Fibroblast of mammary gland (primary cell): ENCODE data around the gene SORCS2.

Experiments
- DNase-seq: peaks from one replicate; pipeline ENCODE4 v3.0.0-alpha.2; 2010; ENCODE audit warnings: low read depth
- H3K4me3 ChIP-seq: 2 replicates; pipeline ENCODE4 v1.5.1; 2011; ENCODE audit warnings: low read depth, mild to moderate bottlenecking, low read length, moderate library complexity; ENCODE audit not compliant: control insufficient read depth
- TF ChIP-seq, protein P1 (sequence below): conservative IDR thresholded peaks from 2 replicates; pipeline ENCODE4 v1.5.1; 2011; ENCODE audit warnings: low read depth, low read length, inconsistent platforms; ENCODE audit not compliant: control insufficient read depth, insufficient read depth

The SORCS2 gene

DNA sequence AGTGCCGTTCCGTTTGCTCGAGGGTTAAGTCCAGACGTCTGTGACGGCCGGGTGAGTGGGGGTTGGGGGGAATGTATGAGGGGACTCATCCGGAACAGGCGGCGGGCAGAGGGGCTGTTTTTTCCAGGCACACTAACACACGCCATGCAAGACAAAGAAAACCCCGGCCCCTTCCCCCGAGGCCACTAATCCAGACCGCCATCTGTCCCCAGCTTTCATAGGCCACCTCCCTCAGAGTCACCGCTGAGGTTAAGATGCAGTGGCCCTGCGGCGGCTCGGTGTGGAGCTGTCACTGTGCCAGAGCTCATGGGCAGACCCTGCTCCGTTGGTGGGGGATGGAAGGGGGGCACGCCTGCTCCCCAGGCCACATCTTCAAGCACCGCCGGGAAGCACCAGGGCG lies 34.1 kb downstream of the SORCS2 start:
- no peak overlapping the region for H3K4me3 ChIP-seq
- TF ChIP-seq, protein P1, sequence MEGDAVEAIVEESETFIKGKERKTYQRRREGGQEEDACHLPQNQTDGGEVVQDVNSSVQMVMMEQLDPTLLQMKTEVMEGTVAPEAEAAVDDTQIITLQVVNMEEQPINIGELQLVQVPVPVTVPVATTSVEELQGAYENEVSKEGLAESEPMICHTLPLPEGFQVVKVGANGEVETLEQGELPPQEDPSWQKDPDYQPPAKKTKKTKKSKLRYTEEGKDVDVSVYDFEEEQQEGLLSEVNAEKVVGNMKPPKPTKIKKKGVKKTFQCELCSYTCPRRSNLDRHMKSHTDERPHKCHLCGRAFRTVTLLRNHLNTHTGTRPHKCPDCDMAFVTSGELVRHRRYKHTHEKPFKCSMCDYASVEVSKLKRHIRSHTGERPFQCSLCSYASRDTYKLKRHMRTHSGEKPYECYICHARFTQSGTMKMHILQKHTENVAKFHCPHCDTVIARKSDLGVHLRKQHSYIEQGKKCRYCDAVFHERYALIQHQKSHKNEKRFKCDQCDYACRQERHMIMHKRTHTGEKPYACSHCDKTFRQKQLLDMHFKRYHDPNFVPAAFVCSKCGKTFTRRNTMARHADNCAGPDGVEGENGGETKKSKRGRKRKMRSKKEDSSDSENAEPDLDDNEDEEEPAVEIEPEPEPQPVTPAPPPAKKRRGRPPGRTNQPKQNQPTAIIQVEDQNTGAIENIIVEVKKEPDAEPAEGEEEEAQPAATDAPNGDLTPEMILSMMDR, result no peak
- no peak for DNase-seq

DNA sequence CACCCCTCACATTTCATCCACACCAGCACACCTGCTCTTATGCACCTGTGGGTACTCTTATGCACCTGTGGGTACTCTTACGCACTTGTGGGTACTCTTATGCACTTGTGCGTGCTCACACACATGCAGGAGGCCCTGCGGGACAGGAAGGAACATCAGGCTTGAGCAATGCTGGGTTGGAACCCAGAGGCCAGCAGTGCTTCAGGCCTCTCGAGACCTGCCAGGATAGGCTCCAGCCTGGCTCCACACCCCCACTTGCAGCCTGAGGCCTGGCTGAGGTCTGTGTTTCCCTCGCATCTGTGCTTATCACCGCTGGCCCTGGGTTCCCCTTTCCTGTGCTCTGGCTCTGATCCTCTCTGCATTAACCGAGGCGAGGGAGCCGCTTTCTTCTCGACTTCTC lies 34.7 kb downstream of the SORCS2 start:
- no peak overlapping the region for H3K4me3 ChIP-seq
- TF ChIP-seq, protein P1, result no peak
- no peak for DNase-seq

DNA sequence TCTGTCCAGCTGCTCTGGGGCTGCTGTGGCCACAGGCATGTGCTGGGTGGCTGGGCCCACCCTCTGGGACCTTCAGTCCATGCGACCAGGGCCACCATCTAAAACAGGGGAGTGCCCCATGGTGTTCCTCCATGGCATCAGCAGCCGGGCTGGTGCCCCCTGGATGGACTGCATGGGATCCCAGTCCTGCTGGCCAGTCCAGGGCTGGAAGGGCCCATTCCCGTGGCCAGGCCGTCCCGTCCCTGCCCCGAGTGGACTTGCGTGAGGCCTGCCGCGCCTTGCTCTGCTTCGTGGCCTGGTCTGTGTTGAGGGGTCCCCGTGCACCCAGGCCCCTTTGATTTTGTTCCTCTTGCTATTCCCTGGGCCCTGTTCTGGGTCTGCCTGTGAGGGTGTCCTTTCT lies 36.4 kb downstream of the SORCS2 start:
- H3K4me3 ChIP-seq, result no peak overlapping the region
- DNase-seq, result no peak
- TF ChIP-seq, protein P1, result no peak

DNA sequence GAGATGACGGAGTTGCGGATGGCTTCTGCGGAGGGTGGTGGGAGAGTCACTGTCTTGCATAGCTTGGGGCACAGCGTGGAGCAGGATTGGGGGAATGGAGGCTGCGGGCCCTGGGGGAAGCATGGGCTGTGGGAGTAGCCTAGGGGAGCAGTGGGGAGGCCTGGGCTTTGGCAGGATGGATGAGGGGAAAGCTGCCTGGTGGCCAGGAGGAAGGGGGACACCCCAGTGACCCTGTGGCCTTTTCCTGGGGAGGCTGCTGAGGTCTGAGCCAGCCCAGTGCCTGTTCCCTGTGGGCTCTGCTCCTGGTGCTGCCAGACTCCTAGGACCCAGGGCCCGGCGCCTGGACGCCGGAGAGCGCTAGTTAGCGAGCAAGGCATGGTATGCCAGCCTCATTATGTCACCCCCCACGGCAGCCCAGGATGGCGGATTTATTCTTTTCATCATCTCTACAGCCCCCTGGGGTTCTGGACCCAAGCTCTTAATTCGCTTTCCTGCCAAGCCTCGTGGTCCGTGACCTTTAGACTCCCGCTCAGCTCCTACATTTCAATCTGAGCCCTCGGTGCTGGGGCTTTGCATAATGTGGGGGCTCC lies 39.8 kb downstream of the SORCS2 start:
- TF ChIP-seq, protein P1, result no peak
- DNase-seq, result no peak
- no peak overlapping the region for H3K4me3 ChIP-seq

DNA sequence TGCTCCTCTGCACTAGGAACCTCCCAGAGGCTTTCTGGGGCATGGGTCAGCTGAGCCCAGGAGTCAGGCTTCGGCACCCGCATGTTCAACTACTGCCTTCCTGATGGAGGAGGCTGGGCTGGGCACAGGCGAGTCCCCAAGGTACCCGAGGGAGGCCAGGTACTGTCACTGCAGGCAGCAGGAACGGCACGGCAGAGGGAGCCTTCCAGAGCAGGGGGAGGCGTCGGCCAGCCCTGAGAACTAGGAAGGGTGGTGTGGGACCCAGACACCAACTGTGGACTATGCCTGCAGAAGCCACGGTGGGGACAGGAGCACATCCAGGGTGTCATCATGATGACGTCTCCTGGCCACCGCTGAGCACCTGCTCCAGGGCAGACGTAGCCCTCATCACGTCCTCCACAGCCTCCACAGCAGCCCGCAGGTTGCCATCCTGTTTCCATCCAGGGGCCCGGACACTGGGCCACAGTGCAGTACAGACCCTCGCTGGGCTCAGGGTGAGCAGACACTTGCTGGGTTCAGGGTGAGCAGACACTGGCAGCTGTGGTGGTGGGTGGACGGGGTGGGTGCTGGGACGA lies 40.8 kb downstream of the SORCS2 start:
- DNase-seq, result no peak
- TF ChIP-seq, protein P1, result no peak
- H3K4me3 ChIP-seq, result no peak overlapping the region

GRCh38 chr4:7233601-7234000 lies 41.3 kb downstream of the SORCS2 start:
- TF ChIP-seq, protein P1, result no peak
- no peak for DNase-seq
- no peak overlapping the region for H3K4me3 ChIP-seq
